Measurements from ENCODE around the gene QSER1.
"Not testable (repeated sequence)": the region's sequence is repeated elsewhere in the genome, so short reads cannot be mapped to it uniquely, and the experiment has no call there.

The QSER1 gene

DNA sequence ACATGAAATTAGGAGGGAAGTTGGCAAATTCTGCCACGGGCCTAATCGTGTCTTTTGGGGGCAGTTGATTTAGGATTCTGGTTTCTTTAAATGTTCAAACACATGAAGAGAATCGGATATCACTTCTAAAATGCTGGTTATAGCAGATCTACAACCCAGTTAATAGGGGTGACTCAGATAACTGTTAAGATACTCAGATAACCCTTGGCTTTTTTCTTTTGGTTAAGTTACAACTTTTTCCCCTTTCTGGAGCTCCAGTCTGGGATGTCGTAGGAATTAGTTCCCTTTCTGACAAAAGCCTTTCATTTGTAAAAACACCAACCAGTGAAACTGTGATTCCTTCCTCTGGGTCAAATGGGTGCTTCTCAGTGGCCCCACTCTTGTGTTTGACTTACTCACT is 124.0 kb downstream of the QSER1 start:
- ATAC-seq = no peak
- peaks cover 36% of the 10 kb centered on the region for H3K4me1 Mint-ChIP-seq
- H3K36me3 Mint-ChIP-seq (ENCODE audit: low read depth) = no peaks in the 10 kb centered on the region
- no peaks in the 10 kb centered on the region for H3K9me3 Mint-ChIP-seq
- H3K4me3 Mint-ChIP-seq = peak overlapping the region; percentile 76
- no peak for DNase-seq
- H3K27ac Mint-ChIP-seq = no peak overlapping the region
- peaks cover 17% of the 10 kb centered on the region for H3K27me3 Mint-ChIP-seq

DNA sequence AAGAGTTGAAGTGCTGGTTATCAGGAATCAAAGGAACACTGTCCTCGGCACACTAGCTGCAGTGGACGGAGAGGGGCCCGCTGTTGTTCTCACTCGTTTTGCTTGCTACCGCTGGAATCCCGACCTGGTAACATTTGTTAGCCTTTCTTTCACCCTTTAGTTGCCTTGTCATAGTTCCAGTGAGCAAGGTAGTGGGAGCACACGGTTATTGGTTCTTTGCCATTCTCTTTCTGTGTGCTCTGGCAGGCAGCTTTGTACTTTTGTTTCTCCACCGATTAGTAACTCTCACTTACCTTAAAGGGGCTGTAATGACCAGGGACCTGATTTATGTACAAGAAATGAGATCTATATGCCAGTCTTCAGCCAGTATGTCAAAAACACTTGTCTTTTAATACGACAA is 124.9 kb downstream of the QSER1 start:
- peaks cover 17% of the 10 kb centered on the region for H3K27me3 Mint-ChIP-seq

DNA sequence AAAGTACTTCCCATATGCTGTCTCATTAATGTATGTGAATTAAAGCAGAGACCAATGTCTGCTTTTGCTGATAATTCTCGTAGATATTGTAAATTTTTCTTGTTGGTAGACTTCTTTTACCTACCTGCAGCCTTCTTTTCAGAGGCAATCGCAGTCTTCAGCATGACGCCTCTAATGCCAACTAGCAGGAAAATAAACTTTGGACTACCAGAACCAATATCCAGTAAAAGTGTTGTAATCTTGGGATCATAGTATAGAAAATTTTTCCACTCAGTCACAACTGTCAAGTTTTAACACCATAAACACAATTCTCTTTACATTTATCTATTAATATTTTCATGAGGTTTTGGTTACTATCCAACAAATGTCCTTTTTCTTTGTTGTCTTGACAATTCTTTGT is 125.4 kb downstream of the QSER1 start:
- H3K36me3 Mint-ChIP-seq (ENCODE audit: low read depth) = no peaks in the 10 kb centered on the region
- H3K9me3 Mint-ChIP-seq = no peaks in the 10 kb centered on the region
- DNase-seq (no peak), ATAC-seq (no peak)
- H3K4me1 Mint-ChIP-seq = peaks cover 30% of the 10 kb centered on the region
- peaks cover 17% of the 10 kb centered on the region for H3K27me3 Mint-ChIP-seq
- no peak overlapping the region for H3K27ac Mint-ChIP-seq
- H3K4me3 Mint-ChIP-seq = no peak overlapping the region

More for the DNA sequence above, 124.9 kb downstream of the QSER1 start:
- Mint-ChIP-seq H3K4me3 (no peak overlapping the region), H3K36me3 (ENCODE audit: low read depth) (no peaks in the 10 kb centered on the region), H3K9me3 (no peaks in the 10 kb centered on the region), H3K27ac (no peak overlapping the region), H3K4me1 (peaks cover 35% of the 10 kb centered on the region)
- ATAC-seq = no peak
- no peak for DNase-seq

DNA sequence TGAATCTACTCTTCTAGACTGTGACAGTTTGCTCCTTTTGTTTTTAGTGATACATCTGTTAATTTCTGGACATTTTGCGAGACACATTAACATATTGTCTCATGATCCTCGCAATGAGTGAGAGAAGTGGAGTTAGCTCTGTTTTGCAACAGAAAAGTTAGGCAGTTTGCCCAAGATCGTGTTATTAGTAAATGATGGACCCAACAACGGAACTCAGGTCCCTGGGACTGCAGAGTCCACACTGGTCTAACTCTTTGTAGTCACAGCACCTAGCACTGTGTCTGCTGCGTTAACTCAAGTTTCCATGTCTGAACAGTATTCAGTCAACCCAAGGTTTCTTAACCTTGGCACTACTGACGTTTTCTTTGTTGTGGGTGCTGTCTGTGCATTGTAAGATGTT is 126.2 kb downstream of the QSER1 start:
- H3K27me3 Mint-ChIP-seq = peaks cover 17% of the 10 kb centered on the region
- no peak for DNase-seq
- no peaks in the 10 kb centered on the region for H3K9me3 Mint-ChIP-seq
- H3K27ac Mint-ChIP-seq = no peak overlapping the region
- H3K36me3 Mint-ChIP-seq (ENCODE audit: low read depth) = no peaks in the 10 kb centered on the region
- no peak overlapping the region for H3K4me3 Mint-ChIP-seq
- ATAC-seq = no peak
- H3K4me1 Mint-ChIP-seq = peaks cover 29% of the 10 kb centered on the region

DNA sequence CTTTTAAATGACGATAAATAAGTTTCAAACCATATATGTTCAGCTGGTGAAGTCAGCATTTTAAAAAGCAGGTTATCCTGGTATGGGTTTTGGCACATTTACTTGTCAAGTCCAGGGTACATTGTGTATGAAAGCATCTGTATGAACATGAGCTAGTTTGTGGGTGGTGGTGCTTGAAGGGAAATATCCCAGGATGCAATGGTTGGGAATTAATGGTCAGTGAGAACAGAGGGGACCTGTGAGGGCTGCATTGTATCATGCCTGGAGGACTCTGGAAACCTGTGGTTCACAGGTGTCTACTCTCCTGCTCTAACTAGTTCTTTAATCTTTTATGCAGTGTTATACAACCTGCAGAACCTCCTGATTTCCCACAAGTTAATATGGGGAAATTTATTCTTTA is 128.9 kb downstream of the QSER1 start:
- DNase-seq (no peak), ATAC-seq (no peak)
- Mint-ChIP-seq H3K27me3 (peaks cover 13% of the 10 kb centered on the region), H3K27ac (no peak overlapping the region), H3K4me3 (no peak overlapping the region), H3K36me3 (ENCODE audit: low read depth) (no peaks in the 10 kb centered on the region), H3K4me1 (peaks cover 23% of the 10 kb centered on the region), H3K9me3 (no peaks in the 10 kb centered on the region)

DNA sequence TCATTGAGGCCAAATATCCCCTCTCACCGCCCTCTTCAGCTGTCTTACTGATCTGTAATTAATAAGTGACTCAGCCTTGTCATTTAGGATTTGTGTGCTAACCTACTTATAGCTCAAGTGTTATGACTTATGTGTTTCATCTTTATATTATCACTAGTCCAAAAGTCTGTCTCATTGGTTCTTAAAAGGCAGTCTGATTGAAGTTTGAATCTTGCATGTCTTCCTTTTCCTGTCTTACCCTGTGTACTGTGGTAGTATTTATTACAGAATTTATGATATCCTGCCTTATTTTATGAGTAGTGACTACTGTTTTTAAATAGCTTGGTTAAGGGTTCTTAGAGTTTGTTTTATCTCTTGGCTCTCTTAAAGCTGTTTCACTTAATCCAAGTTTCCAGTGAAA is 129.3 kb downstream of the QSER1 start:
- Mint-ChIP-seq H3K9me3 (no peaks in the 10 kb centered on the region), H3K4me3 (no peak overlapping the region), H3K27ac (no peak overlapping the region), H3K4me1 (peaks cover 18% of the 10 kb centered on the region), H3K36me3 (ENCODE audit: low read depth) (no peaks in the 10 kb centered on the region), H3K27me3 (peaks cover 11% of the 10 kb centered on the region)
- DNase-seq (no peak), ATAC-seq (peak; percentile 63)

DNA sequence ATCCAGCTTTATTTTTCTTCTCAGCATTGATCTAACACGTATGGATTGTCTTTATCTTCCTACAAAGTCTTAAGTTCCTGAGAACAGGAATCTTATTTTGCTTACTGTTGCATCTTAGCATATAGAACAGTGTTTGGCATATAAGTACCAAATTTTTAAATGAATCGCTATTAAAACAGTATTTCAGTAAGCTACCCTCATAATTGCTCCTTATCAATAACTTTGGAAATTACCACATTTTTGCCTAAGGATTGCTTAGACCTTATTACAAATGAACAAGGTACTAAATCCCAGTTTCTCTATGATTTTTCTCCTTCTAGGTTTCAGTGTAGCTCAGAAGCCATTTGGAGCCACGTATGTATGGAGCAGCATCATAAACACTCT is 132.7 kb downstream of the QSER1 start:
- Mint-ChIP-seq H3K27ac (no peak overlapping the region), H3K4me1 (peaks cover 11% of the 10 kb centered on the region), H3K4me3 (no peak overlapping the region), H3K27me3 (no peaks in the 10 kb centered on the region), H3K9me3 (no peaks in the 10 kb centered on the region), H3K36me3 (ENCODE audit: low read depth) (no peaks in the 10 kb centered on the region)
- ATAC-seq (no peak), DNase-seq (no peak)

DNA sequence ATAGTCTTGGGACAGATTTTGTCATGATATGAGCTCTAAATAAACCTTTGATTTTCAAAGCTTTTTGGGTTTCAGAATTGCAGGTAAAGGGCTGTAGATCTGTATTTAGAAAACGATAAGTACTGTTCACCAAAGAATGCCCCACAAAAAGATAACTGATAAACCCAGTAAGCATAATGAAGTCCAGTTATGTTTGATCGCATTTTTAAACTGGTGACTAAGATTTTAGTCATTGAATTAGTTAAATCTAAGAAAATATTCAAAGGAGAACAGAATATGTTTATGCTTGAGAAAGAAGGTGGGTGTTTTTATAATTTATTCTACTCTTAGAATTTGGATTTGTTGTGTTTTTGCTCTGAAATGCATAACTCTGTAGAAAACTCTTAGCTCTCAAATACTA is 134.6 kb downstream of the QSER1 start:
- Mint-ChIP-seq H3K9me3 (no peaks in the 10 kb centered on the region), H3K4me3 (no peak overlapping the region), H3K4me1 (peaks cover 1% of the 10 kb centered on the region), H3K36me3 (ENCODE audit: low read depth) (peaks cover 2% of the 10 kb centered on the region), H3K27me3 (no peaks in the 10 kb centered on the region), H3K27ac (no peak overlapping the region)
- no peak for ATAC-seq
- DNase-seq = no peak

DNA sequence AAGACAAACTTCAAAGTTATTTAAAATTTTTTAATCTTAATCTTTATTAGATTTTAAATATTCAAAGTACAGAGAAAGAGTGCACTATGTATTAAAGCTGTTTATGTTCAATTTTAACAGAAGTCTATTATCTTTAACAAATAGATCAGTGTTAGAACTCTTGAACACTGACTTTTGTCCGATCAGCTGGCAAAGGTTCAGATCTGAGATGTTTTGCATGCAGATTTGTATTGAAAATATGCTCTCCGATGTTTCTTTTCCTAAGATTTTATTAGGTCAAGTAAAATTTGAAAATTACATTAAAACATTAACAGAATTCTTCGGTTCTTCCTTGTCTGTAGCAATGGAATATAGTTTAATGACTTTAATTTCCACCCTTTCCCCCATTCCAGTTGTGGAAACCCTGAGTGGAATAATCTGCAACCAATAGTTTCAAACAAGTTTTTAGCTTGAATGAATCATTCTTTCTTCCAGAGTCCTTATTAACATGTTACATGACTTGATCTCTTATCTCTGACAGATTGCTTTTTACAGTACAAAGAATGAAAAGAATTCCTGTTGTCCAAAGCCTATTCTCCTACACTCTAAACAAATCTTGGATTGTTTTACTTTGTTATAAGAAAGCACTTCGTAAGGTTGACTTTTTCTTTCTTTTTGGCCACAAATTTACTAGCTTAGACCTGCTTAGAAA is 135.4 kb downstream of the QSER1 start:
- DNase-seq (no peak), ATAC-seq (no peak)
- H3K36me3 Mint-ChIP-seq (ENCODE audit: low read depth) = peaks cover 2% of the 10 kb centered on the region
- H3K9me3 Mint-ChIP-seq = no peaks in the 10 kb centered on the region
- H3K27ac Mint-ChIP-seq = no peak overlapping the region
- H3K4me3 Mint-ChIP-seq = no peak overlapping the region
- H3K27me3 Mint-ChIP-seq = no peaks in the 10 kb centered on the region
- no peaks in the 10 kb centered on the region for H3K4me1 Mint-ChIP-seq

DNA sequence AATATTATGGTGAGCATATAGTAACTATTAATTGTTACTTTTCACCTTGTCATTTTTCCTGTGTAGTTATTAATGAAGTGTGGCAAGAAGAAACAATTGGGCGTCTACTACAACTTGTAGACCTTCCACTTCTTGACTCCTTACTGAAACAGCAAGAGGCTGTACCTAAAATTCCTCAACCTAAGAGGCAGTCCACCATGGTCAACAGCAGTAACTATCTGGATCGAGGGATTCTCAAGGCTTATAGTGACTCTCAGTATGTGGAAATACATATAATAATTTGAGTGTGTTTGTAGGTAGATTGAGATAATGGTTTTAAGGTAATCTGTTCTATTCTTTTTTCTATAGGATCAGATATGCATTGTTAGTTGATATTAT is 135.9 kb downstream of the QSER1 start:
- no peak overlapping the region for H3K4me3 Mint-ChIP-seq
- no peaks in the 10 kb centered on the region for H3K27me3 Mint-ChIP-seq
- H3K9me3 Mint-ChIP-seq = no peaks in the 10 kb centered on the region
- no peak for ATAC-seq
- H3K36me3 Mint-ChIP-seq (ENCODE audit: low read depth) = peaks cover 2% of the 10 kb centered on the region
- no peaks in the 10 kb centered on the region for H3K4me1 Mint-ChIP-seq
- no peak overlapping the region for H3K27ac Mint-ChIP-seq
- no peak for DNase-seq

DNA sequence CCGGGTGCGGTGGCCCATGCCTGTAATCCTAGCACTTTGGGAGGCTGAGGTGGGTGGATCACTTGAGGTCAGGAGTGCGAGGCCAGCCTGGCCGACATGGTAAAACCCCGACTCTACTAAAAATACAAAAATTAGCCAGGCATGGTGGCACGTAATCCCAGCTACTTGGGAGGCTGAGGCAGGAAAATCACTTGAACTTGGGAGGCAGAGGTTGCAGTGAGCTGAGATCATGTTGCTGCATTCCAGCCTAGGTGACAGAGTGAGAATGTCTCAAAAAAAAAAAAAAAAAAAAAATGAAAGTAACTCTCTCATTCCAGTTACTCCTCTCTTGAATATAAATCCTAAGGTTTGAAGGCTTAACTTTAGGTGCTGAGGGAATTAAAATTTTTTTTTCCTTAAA is 136.6 kb downstream of the QSER1 start:
- H3K27me3 Mint-ChIP-seq; H3K4me3 Mint-ChIP-seq; H3K9me3 Mint-ChIP-seq; ATAC-seq; H3K4me1 Mint-ChIP-seq; DNase-seq; H3K36me3 Mint-ChIP-seq (ENCODE audit: low read depth); H3K27ac Mint-ChIP-seq: not testable (repeated sequence)
